Central memory CD8-positive, alpha-beta T cell (primary cell): ENCODE results near the gene NBPF9.
"Not testable (repeated sequence)": the region's sequence is repeated elsewhere in the genome, so short reads cannot be mapped to it uniquely, and the experiment has no call there.

Experiments
- ATAC-seq: fragments of 150-1000 bp; cut with Tn5 transposase; replicated peaks from 2 replicates; pipeline ENCODE4 v1.10.0; 2022; ENCODE audit warnings: mild to moderate bottlenecking, moderate FRiP score, moderate number of reproducible peaks; ENCODE audit not compliant: poor library complexity, severe bottlenecking; ENCODE audit errors: extremely low read depth
- DNase-seq, 2 donors: peaks; one replicate each; pipeline ENCODE4 v3.0.0; 2021; ENCODE audit warnings: low spot score in 2 of 2
- H3K27ac Mint-ChIP-seq: one replicate; pipeline ENCODE4 v1.8.0; 2022; ENCODE audit warnings: low read depth, mild to moderate bottlenecking, moderate library complexity, mixed read lengths
- H3K27me3 Mint-ChIP-seq: one replicate; pipeline ENCODE4 v1.8.0; 2022; ENCODE audit warnings: mixed read lengths
- H3K36me3 Mint-ChIP-seq: one replicate; pipeline ENCODE4 v1.8.0; 2022; ENCODE audit warnings: mild to moderate bottlenecking, moderate library complexity, mixed read lengths; ENCODE audit not compliant: insufficient read depth
- H3K4me1 Mint-ChIP-seq: one replicate; pipeline ENCODE4 v1.8.0; 2022; ENCODE audit warnings: mixed read lengths
- H3K4me3 Mint-ChIP-seq: one replicate; pipeline ENCODE4 v1.8.0; 2022; ENCODE audit warnings: mild to moderate bottlenecking, moderate library complexity, mixed read lengths
- H3K9me3 Mint-ChIP-seq: one replicate; pipeline ENCODE4 v1.8.0; 2022; ENCODE audit warnings: mixed read lengths

Gene NBPF9

GRCh38 chr1:149093155-149093554 lies 10.2 kb downstream of the NBPF9 start:
- not testable (repeated sequence) for H3K4me1 Mint-ChIP-seq, ATAC-seq, H3K4me3 Mint-ChIP-seq, H3K27ac Mint-ChIP-seq, H3K27me3 Mint-ChIP-seq, H3K9me3 Mint-ChIP-seq, DNase-seq, H3K36me3 Mint-ChIP-seq

GRCh38 chr1:149075505-149076127 lies 27.7 kb downstream of the NBPF9 start:
- not testable (repeated sequence) for DNase-seq, H3K9me3 Mint-ChIP-seq, H3K27ac Mint-ChIP-seq, H3K36me3 Mint-ChIP-seq, H3K27me3 Mint-ChIP-seq, H3K4me1 Mint-ChIP-seq, ATAC-seq, H3K4me3 Mint-ChIP-seq

- H3K9me3 Mint-ChIP-seq, H3K27ac Mint-ChIP-seq, DNase-seq, H3K4me1 Mint-ChIP-seq, H3K36me3 Mint-ChIP-seq, H3K27me3 Mint-ChIP-seq, H3K4me3 Mint-ChIP-seq, ATAC-seq: not testable (repeated sequence)
Measured at GRCh38 chr1:149064611-149065010, 38.7 kb downstream of the NBPF9 start.

GRCh38 chr1:149043056-149043455 lies 60.3 kb downstream of the NBPF9 start:
- H3K4me3 Mint-ChIP-seq: not testable (repeated sequence)

GRCh38 chr1:149033916-149034315 lies 69.4 kb downstream of the NBPF9 start:
- not testable (repeated sequence) for H3K36me3 Mint-ChIP-seq, H3K4me1 Mint-ChIP-seq, H3K4me3 Mint-ChIP-seq, H3K9me3 Mint-ChIP-seq, ATAC-seq, DNase-seq, H3K27ac Mint-ChIP-seq, H3K27me3 Mint-ChIP-seq

More at GRCh38 chr1:149043056-149043455, 60.3 kb downstream of the NBPF9 start:
- H3K27me3 Mint-ChIP-seq: peaks cover 10% of the 10 kb centered on the region
- H3K36me3 Mint-ChIP-seq, H3K27ac Mint-ChIP-seq, ATAC-seq, DNase-seq, H3K9me3 Mint-ChIP-seq, H3K4me1 Mint-ChIP-seq: not testable (repeated sequence)

GRCh38 chr1:149024327-149024726 lies 79.0 kb downstream of the NBPF9 start:
- not testable (repeated sequence) for H3K4me1 Mint-ChIP-seq, ATAC-seq, H3K4me3 Mint-ChIP-seq, H3K27me3 Mint-ChIP-seq, H3K9me3 Mint-ChIP-seq, DNase-seq, H3K36me3 Mint-ChIP-seq, H3K27ac Mint-ChIP-seq

GRCh38 chr1:149018577-149018976 lies 84.8 kb downstream of the NBPF9 start:
- H3K27me3 Mint-ChIP-seq, H3K36me3 Mint-ChIP-seq, DNase-seq, H3K27ac Mint-ChIP-seq, ATAC-seq, H3K9me3 Mint-ChIP-seq, H3K4me1 Mint-ChIP-seq, H3K4me3 Mint-ChIP-seq: not testable (repeated sequence)

- not testable (repeated sequence) for H3K9me3 Mint-ChIP-seq, DNase-seq, ATAC-seq, H3K4me3 Mint-ChIP-seq, H3K27ac Mint-ChIP-seq, H3K4me1 Mint-ChIP-seq, H3K36me3 Mint-ChIP-seq, H3K27me3 Mint-ChIP-seq
Measured at GRCh38 chr1:149016626-149017025, 86.7 kb downstream of the NBPF9 start.

GRCh38 chr1:149015522-149015921 lies 87.8 kb downstream of the NBPF9 start:
- DNase-seq, ATAC-seq, H3K4me1 Mint-ChIP-seq, H3K27me3 Mint-ChIP-seq, H3K27ac Mint-ChIP-seq, H3K36me3 Mint-ChIP-seq, H3K4me3 Mint-ChIP-seq, H3K9me3 Mint-ChIP-seq: not testable (repeated sequence)

- H3K27me3 Mint-ChIP-seq, H3K4me1 Mint-ChIP-seq, ATAC-seq, H3K9me3 Mint-ChIP-seq, DNase-seq, H3K36me3 Mint-ChIP-seq, H3K4me3 Mint-ChIP-seq, H3K27ac Mint-ChIP-seq: not testable (repeated sequence)
Measured at GRCh38 chr1:149013513-149013912, 89.8 kb downstream of the NBPF9 start.

GRCh38 chr1:149012599-149012998 lies 90.8 kb downstream of the NBPF9 start:
- H3K9me3 Mint-ChIP-seq, ATAC-seq, H3K27me3 Mint-ChIP-seq, H3K36me3 Mint-ChIP-seq, DNase-seq, H3K27ac Mint-ChIP-seq, H3K4me1 Mint-ChIP-seq, H3K4me3 Mint-ChIP-seq: not testable (repeated sequence)

- ATAC-seq, H3K27me3 Mint-ChIP-seq, H3K9me3 Mint-ChIP-seq, H3K27ac Mint-ChIP-seq, H3K4me1 Mint-ChIP-seq, H3K36me3 Mint-ChIP-seq, H3K4me3 Mint-ChIP-seq, DNase-seq: not testable (repeated sequence)
Measured at GRCh38 chr1:149009761-149010160, 93.6 kb downstream of the NBPF9 start.

- not testable (repeated sequence) for H3K27me3 Mint-ChIP-seq, H3K36me3 Mint-ChIP-seq, ATAC-seq, H3K4me3 Mint-ChIP-seq, H3K27ac Mint-ChIP-seq, H3K4me1 Mint-ChIP-seq, H3K9me3 Mint-ChIP-seq, DNase-seq
Measured at GRCh38 chr1:149008769-149009168, 94.6 kb downstream of the NBPF9 start.
